Mesenchymal stem cell (in vitro differentiated cells and primary cell): Measurements from ENCODE around the gene CR1.

ENCODE experiments used
- DNase-seq: peaks from one replicate; pipeline ENCODE4 v3.0.0-alpha.2; 2013
- H2AFZ ChIP-seq: one replicate; pipeline ENCODE4 v1.6.1; 2013; ENCODE audit warnings: low read depth, mild to moderate bottlenecking, control low read depth, inconsistent platforms, low read length, moderate library complexity
- H2AK5ac ChIP-seq: 2 replicates; pipeline ENCODE4 v1.6.1; 2013; ENCODE audit warnings: low read length, moderate library complexity, mild to moderate bottlenecking, inconsistent platforms; ENCODE audit not compliant: severe bottlenecking
- H2BK120ac ChIP-seq: one replicate; pipeline ENCODE4 v1.6.1; 2013; ENCODE audit warnings: low read depth, mild to moderate bottlenecking, inconsistent platforms, low read length, moderate library complexity
- H2BK12ac ChIP-seq, 2 experiments: one replicate each; pipeline ENCODE4 v1.6.1; 2013; ENCODE audit warnings: inconsistent platforms in 2 of 2, low read length in 2 of 2, mild to moderate bottlenecking in 2 of 2, moderate library complexity in 2 of 2, control low read depth in 1 of 2
- H2BK15ac ChIP-seq: one replicate; pipeline ENCODE4 v1.6.1; 2013; ENCODE audit warnings: mild to moderate bottlenecking, low read depth, inconsistent platforms; ENCODE audit not compliant: poor library complexity, severe bottlenecking
- H2BK5ac ChIP-seq: 2 replicates; pipeline ENCODE4 v1.6.1; 2013; ENCODE audit warnings: low read depth, mild to moderate bottlenecking, low read length, control low read depth, inconsistent platforms; ENCODE audit not compliant: poor library complexity, severe bottlenecking
- H3K14ac ChIP-seq, 2 experiments: one replicate each; pipeline ENCODE4 v1.6.1; 2013; ENCODE audit warnings: inconsistent platforms in 2 of 2, low read length in 2 of 2, control low read depth in 1 of 2, mild to moderate bottlenecking in 1 of 2, moderate library complexity in 1 of 2
- H3K18ac ChIP-seq, 2 experiments: one replicate each; pipeline ENCODE4 v1.6.1; 2013; ENCODE audit warnings: inconsistent platforms in 2 of 2, low read length in 2 of 2, control low read depth in 1 of 2, low read depth in 1 of 2, mild to moderate bottlenecking in 1 of 2
- H3K23ac ChIP-seq, 2 experiments: one replicate each; pipeline ENCODE4 v1.6.1; 2013; ENCODE audit warnings: inconsistent platforms in 2 of 2, low read length in 2 of 2, mild to moderate bottlenecking in 2 of 2, moderate library complexity in 2 of 2, control low read depth in 1 of 2
- H3K27ac ChIP-seq: 2 replicates; pipeline ENCODE4 v1.5.1; 2013; ENCODE audit warnings: mild to moderate bottlenecking, moderate library complexity, low read length, control low read depth, inconsistent platforms; ENCODE audit not compliant: poor library complexity, severe bottlenecking
- H3K27me3 ChIP-seq, 2 experiments: 2 replicates each; pipeline versions ENCODE4 v1.6.1 to v1.7.0; 2013; ENCODE audit warnings: low read length in 2 of 2, mild to moderate bottlenecking in 2 of 2, moderate library complexity in 2 of 2, control low read depth in 1 of 2, inconsistent platforms in 1 of 2; ENCODE audit not compliant: control insufficient read depth in 1 of 2, insufficient read depth in 1 of 2
- H3K36me3 ChIP-seq, 2 experiments: 2 replicates each; pipeline versions ENCODE4 v1.6.1 to v1.7.0; 2013; ENCODE audit warnings: low read length in 2 of 2, control low read depth in 1 of 2, inconsistent platforms in 1 of 2, low read depth in 1 of 2, mild to moderate bottlenecking in 1 of 2; ENCODE audit not compliant: insufficient read depth in 2 of 2, control insufficient read depth in 1 of 2
- H3K4ac ChIP-seq, 2 experiments: one replicate each; pipeline ENCODE4 v1.6.1; 2013; ENCODE audit warnings: inconsistent platforms in 2 of 2, low read length in 2 of 2, mild to moderate bottlenecking in 2 of 2, moderate library complexity in 2 of 2, control low read depth in 1 of 2, low read depth in 1 of 2
- H3K4me1 ChIP-seq: 2 replicates; pipeline ENCODE4 v1.6.1; 2013; ENCODE audit warnings: low read depth, low read length, control low read depth; ENCODE audit not compliant: control insufficient read depth, insufficient read depth
- H3K4me2 ChIP-seq: 2 replicates; pipeline ENCODE4 v1.6.1; 2013; ENCODE audit warnings: low read length, mild to moderate bottlenecking, inconsistent platforms; ENCODE audit not compliant: poor library complexity, severe bottlenecking
- H3K4me3 ChIP-seq, 2 experiments: 2 replicates each; pipeline versions ENCODE4 v1.5.1 to v1.7.0; 2013; ENCODE audit warnings: low read length in 2 of 2, mild to moderate bottlenecking in 2 of 2, control low read depth in 1 of 2, low read depth in 1 of 2; ENCODE audit not compliant: insufficient read depth in 1 of 2
- H3K79me1 ChIP-seq: replicated peaks from 2 replicates; pipeline ENCODE4 v1.6.1; 2013; ENCODE audit warnings: mild to moderate bottlenecking, control low read depth, low read length, inconsistent platforms; ENCODE audit not compliant: poor library complexity, severe bottlenecking
- H3K9ac ChIP-seq: 2 replicates; pipeline ENCODE4 v1.7.0; 2013; ENCODE audit warnings: mild to moderate bottlenecking, low read length, moderate library complexity
- H3K9me3 ChIP-seq: 2 replicates; pipeline ENCODE4 v1.7.0; 2013; ENCODE audit warnings: mild to moderate bottlenecking, low read length; ENCODE audit not compliant: control insufficient read depth
- H4K8ac ChIP-seq: one replicate; pipeline ENCODE4 v1.6.1; 2013; ENCODE audit warnings: inconsistent platforms, mild to moderate bottlenecking, low read length, moderate library complexity
- H4K91ac ChIP-seq: one replicate; pipeline ENCODE4 v1.6.1; 2013; ENCODE audit warnings: mild to moderate bottlenecking, low read length, inconsistent platforms
- WGBS: methylation state at CpG from one replicate; pipeline ENCODE4 v1.1.7; 2013; ENCODE audit warnings: mixed read lengths; 5-methylcytosine and 5-hydroxymethylcytosine counted together

Gene CR1

GRCh38 chr1:207462535-207462934, 33.4 kb upstream of the CR1 start:
- H3K36me3 ChIP-seq = no peaks in the 10 kb centered on the region
- no peak overlapping the region for H2BK5ac ChIP-seq
- no peak overlapping the region for H3K4ac ChIP-seq
- H3K79me1 ChIP-seq = no peaks in the 10 kb centered on the region
- H3K27ac ChIP-seq = no peak overlapping the region
- no peak overlapping the region for H4K8ac ChIP-seq
- H2AK5ac ChIP-seq = no peak overlapping the region
- H2BK12ac ChIP-seq = no peak overlapping the region
- H3K14ac ChIP-seq = no peak overlapping the region
- H4K91ac ChIP-seq = no peak overlapping the region
- H2BK15ac ChIP-seq = no peak overlapping the region
- no peaks in the 10 kb centered on the region for H3K4me1 ChIP-seq
- peaks cover 19 to 50% of the 10 kb centered on the region in 2 experiments for H3K27me3 ChIP-seq
- DNase-seq = no peak
- H3K23ac ChIP-seq = no peak overlapping the region
- H3K4me3 ChIP-seq = no peak overlapping the region
- no peak overlapping the region for H3K9ac ChIP-seq
- H3K18ac ChIP-seq = no peak overlapping the region
- H3K9me3 ChIP-seq = no peaks in the 10 kb centered on the region
- no peak overlapping the region for H2AFZ ChIP-seq
- H3K4me2 ChIP-seq = no peak overlapping the region
- no peak overlapping the region for H2BK120ac ChIP-seq

- Histone ChIP-seq H3K4me1 (no peaks in the 10 kb centered on the region), H3K27ac (no peak overlapping the region)
Observed at GRCh38 chr1:207463021-207463420, 32.9 kb upstream of the CR1 start.

GRCh38 chr1:207463571-207463970, 32.4 kb upstream of the CR1 start:
- no CpG with 5 or more reads among the region's 3 CpGs for WGBS
- H2AFZ ChIP-seq = no peak overlapping the region
- H4K91ac ChIP-seq = no peak overlapping the region
- H3K27me3 ChIP-seq = peaks cover 11 to 50% of the 10 kb centered on the region in 2 experiments
- no peak overlapping the region for H3K27ac ChIP-seq
- H2BK120ac ChIP-seq = no peak overlapping the region
- no peak overlapping the region for H3K4me2 ChIP-seq
- no peak overlapping the region for H2AK5ac ChIP-seq
- DNase-seq = no peak
- no peaks in the 10 kb centered on the region for H3K36me3 ChIP-seq
- H3K79me1 ChIP-seq = no peaks in the 10 kb centered on the region
- H4K8ac ChIP-seq = no peak overlapping the region
- no peak overlapping the region for H2BK5ac ChIP-seq
- no peak overlapping the region for H3K23ac ChIP-seq
- H3K9ac ChIP-seq = no peak overlapping the region
- H3K18ac ChIP-seq = no peak overlapping the region
- no peak overlapping the region for H2BK15ac ChIP-seq
- H3K4ac ChIP-seq = no peak overlapping the region
- no peaks in the 10 kb centered on the region for H3K9me3 ChIP-seq
- no peak overlapping the region for H3K4me3 ChIP-seq
- H3K4me1 ChIP-seq = no peaks in the 10 kb centered on the region
- H2BK12ac ChIP-seq = no peak overlapping the region
- no peak overlapping the region for H3K14ac ChIP-seq

More at GRCh38 chr1:207463021-207463420, 32.9 kb upstream of the CR1 start:
- Histone ChIP-seq H3K18ac (no peak overlapping the region), H2BK5ac (no peak overlapping the region), H2AFZ (no peak overlapping the region), H2BK12ac (no peak overlapping the region), H3K4ac (no peak overlapping the region), H3K4me3 (no peak overlapping the region), H3K4me2 (no peak overlapping the region), H2BK120ac (no peak overlapping the region), H2BK15ac (no peak overlapping the region), H3K79me1 (no peaks in the 10 kb centered on the region), H3K14ac (no peak overlapping the region), H4K8ac (no peak overlapping the region), H3K23ac (no peak overlapping the region), H2AK5ac (no peak overlapping the region), H3K9ac (no peak overlapping the region), H3K36me3 (no peaks in the 10 kb centered on the region), H3K27me3 (peaks cover 14 to 50% of the 10 kb centered on the region in 2 experiments), H4K91ac (no peak overlapping the region), H3K9me3 (no peaks in the 10 kb centered on the region)
- no peak for DNase-seq

GRCh38 chr1:207470927-207471326, 25.0 kb upstream of the CR1 start:
- H2AFZ ChIP-seq = no peak overlapping the region
- H2BK15ac ChIP-seq = no peak overlapping the region
- no peaks in the 10 kb centered on the region for H3K4me1 ChIP-seq
- H3K14ac ChIP-seq = no peak overlapping the region
- 71% methylated on average over 2 of the region's 2 CpGs for WGBS
- H2BK120ac ChIP-seq = no peak overlapping the region
- no peak for DNase-seq
- H3K79me1 ChIP-seq = no peaks in the 10 kb centered on the region
- no peaks in the 10 kb centered on the region for H3K36me3 ChIP-seq
- H3K9ac ChIP-seq = no peak overlapping the region
- no peak overlapping the region for H4K8ac ChIP-seq
- no peak overlapping the region for H3K4ac ChIP-seq
- H2AK5ac ChIP-seq = no peak overlapping the region
- H3K9me3 ChIP-seq = no peaks in the 10 kb centered on the region
- H3K23ac ChIP-seq = no peak overlapping the region
- no peak overlapping the region for H3K27ac ChIP-seq
- no peak overlapping the region for H3K4me3 ChIP-seq
- no peak overlapping the region for H4K91ac ChIP-seq
- H2BK12ac ChIP-seq = no peak overlapping the region
- H3K27me3 ChIP-seq = peaks cover 19 to 62% of the 10 kb centered on the region in 2 experiments
- no peak overlapping the region for H2BK5ac ChIP-seq
- no peak overlapping the region for H3K18ac ChIP-seq
- H3K4me2 ChIP-seq = no peak overlapping the region
